ENCODE data around the gene OSM.
"Not testable (repeated sequence)": the region's sequence is repeated elsewhere in the genome, so short reads cannot be mapped to it uniquely, and the experiment has no call there.

Gene OSM

GRCh38 chr22:30241576-30242371 lies 24.9 kb downstream of the OSM start:
- no peak for DNase-seq

DNA sequence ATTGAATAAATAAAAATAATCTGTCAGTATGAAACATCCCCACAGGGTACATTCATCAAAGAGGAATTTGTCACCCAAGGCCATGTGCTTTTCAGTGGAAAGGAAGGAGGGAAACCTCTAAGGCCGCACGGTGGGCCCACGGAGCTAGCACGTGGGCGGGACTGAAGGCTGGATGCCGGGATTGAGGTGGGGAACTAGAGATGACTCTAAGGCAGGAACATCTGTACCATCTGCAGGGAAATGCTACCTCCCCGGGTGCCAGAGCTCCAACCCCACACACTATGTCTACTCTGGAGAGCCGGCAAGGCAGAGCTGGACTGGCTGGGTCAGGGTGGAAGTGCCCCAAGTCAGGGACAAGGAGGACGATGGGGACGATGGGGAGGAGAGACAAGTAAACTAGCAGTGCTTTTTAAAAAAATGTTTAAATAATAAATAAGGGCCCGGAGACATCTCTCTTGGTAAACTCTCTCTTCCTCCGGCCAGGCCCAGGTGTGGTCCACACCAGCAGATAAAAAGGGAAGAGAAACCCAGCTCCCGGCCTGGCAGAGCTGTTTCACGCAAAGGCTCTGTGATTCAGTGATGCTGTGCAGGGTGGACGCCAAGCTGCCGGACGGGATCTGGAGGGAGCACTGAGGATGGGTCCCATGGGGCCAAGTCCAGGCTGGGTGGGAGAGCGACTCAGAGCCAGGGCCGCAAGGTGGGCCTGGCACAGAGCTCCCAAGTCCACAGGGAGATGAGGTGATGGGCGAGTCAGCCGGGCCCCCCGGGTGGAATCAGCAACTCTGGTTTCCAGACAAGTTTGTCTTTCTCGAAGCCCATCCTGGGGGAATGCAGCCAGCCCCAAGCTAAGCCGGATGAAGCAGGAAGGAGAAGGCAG lies 25.9 kb downstream of the OSM start:
- DNase-seq, result no peak

GRCh38 chr22:30239488-30240405 lies 26.9 kb downstream of the OSM start:
- no peak for DNase-seq

- no peak for DNase-seq
Measured at GRCh38 chr22:30238661-30239487, 27.8 kb downstream of the OSM start.

DNA sequence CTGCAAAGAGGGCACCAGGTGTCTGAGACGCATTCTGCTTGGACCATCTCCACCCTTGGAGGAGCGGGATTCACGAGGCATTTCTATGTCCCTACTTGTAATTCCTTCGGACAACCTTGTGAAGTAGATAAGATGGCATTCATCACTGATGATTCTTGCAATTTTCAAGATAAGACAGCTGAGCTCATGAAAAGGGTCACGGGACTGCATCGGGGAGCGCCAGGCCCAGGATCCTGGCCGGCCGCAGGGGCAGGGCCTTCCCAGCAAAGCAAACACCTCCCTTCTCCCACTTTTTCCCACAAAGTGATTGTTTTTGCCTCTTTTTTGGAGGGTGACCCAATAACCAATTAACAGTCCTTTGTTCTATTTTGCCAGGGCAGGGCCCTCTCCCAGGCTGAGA lies 28.5 kb downstream of the OSM start:
- DNase-seq, result no peak

- no peak for DNase-seq
Measured at GRCh38 chr22:30236875-30237274, 29.8 kb downstream of the OSM start.

- DNase-seq, result no peak
Measured at GRCh38 chr22:30235687-30236170, 30.9 kb downstream of the OSM start.

DNA sequence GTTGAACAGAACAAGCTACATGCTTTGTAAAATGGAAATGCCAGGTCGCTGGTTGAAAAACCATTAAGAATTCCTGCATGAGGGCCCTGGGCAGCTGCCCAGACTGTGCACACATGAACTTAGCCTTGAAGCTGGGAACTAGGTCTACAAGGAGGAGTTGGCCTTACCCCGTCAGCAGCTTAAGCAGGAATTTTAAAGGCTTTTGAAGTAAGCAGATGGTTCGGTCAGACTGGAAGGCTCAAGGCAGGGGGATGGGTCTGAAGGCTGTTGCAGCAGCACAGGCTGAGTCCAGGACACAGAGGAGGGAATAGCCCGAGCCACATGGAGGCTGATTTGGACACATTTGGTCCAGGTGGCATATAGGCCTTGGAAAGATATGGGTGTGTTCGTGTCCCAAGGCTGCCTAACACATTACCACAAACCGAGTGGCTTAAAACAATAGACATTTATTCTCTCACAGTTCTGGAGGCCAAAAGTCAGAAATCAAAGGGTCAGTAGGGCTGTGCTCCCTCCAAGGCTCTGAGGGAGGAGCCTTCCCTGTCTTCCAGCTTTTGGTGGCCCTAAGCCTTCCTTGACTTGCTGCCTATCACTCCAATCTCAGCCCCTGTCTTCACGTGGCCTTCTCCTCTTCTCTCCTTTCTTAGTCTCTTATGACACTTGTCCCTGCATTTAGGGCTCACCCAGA lies 31.7 kb downstream of the OSM start:
- DNase-seq, result no peak

DNA sequence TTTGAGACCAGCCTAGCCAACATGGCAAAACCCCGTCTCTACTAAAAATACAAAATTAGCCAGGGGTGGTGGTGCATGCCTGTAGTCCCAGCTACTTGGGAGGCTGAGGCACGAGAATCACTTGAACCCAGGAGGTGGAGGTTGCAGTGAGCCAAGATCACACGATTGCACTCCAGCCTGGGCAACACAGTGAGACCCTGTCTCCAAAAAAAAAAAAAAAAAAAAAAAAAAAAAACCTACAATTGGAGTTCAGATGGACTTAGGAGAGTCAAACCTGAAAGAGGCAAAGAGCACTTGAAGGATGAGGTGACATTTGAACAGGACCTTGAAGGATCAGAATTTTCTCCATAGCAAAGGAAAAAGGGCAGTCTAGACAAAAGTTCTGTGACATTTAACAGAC lies 32.3 kb downstream of the OSM start:
- not testable (repeated sequence) for DNase-seq

DNA sequence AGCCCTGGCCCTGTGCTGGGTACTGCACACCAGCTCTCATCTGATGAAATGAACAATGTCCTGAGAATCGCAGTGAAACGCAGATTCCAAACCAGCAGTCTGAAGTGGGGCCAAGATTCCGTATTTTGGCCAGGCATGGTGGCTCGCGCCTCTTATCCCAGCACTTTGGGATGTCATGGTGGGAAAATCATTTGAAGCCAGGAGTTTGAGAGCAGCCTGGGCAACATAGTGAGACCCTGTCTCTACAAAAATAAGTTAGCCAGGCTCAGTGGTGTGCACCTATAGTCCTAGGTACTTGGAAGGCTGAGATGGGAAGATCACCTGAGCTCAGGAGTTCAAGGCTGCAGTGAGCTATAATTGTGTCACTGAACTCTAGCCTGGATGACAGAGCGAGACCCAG lies 33.1 kb downstream of the OSM start:
- no peak for DNase-seq

- no peak for DNase-seq
Measured at GRCh38 chr22:30232716-30233218, 33.9 kb downstream of the OSM start.

DNA sequence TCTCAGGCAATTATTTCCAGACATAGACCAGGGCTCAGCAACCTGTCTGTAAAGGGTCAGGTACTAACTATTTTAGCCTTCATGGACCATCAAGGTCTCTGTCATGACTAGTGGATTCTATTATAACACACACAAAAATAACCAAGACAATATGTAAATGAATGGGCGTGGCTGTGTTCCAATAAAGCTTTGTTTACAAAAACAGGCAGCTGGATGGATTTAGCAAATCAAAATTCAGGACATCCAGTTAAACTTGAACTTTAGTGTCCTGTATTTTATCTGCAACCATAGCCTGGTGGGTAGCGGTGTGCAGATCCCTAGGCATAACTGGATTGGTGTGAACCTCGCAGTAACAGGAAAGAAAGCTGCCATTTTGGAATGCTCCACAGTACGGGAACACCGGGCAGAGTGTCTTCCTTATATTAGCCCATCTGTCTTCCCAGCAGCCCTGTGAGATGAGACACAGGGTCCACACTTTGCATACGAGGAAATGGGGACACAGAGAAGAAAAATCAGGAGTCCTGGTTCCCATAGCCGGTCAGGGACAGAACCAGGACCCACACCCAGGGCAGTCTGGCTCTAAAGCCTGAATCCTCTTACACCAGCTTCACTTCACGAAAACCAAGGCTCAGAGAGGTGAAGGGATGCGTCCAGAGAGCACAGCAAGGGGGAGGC lies 35.7 kb downstream of the OSM start:
- no peak for DNase-seq

- DNase-seq, result no peak
Measured at GRCh38 chr22:30230330-30230729, 36.3 kb downstream of the OSM start.

GRCh38 chr22:30228509-30229359 lies 37.9 kb downstream of the OSM start:
- no peak for DNase-seq

DNA sequence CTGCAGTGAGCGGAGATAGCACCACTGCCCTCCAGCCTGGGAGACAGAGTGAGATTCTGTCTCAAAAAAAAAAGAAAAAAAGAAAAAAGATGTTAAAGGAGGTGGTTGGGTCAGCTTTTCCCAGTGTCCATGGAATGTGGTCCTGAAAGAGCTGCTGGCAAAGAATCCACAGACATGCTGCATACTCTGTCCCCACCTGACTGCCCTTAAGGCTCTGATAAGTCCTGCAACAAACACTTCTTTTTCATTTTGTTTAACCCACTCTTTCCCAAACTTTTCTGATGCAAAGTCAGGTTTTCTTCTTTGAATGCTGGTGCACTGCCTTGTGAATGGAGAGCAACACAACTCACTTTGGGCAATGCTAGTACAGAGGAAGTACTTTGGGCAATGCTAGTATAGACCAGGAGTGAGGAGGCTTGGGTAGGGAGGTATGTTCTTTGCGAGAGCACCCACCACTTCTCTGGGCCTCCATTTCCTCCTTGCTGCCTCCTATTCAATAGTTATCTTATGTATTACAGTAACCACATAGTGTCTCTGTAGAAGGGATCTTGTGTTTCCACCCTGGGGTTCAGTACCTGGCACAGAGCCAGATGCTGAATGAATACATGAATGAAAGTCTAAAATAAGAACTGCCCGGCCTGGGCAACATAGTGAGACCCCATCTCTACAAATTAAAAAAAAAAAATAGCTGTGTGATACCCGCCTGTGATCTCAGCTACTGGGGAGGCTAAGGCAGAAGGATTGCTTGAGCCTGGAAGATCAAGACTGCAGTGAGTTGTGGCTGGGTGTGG lies 39.0 kb downstream of the OSM start:
- DNase-seq, result no peak

DNA sequence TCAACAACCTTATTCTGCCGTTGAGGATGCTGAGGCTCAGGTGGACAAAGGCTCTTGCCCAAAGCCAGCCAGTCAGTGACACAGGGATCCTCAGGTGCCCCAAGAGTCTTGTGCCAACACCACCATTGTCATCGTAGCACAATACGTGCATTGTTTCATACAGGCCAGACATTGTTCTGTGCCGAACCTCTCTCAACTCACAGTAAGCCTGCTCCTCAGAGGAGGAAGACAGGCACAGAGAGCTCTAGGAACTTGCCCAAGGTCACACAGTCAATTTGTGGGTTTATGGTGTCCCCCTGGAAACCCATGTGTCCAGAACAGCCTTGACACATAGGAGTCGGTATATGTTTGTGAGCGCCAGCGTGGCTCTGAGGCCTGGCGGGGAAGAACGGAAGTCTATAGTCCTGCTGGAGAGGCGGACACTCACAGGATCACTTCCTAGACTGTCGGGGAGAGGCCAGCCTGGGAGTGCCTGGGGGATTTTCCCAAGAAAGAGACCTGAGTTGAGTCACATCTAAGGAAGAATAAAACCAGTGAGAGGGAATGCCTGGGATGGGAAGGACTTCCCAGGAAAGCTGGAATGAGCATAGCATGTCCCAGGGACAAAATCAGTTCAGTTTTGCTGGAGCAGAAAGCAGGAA lies 40.3 kb downstream of the OSM start:
- DNase-seq, result no peak

DNA sequence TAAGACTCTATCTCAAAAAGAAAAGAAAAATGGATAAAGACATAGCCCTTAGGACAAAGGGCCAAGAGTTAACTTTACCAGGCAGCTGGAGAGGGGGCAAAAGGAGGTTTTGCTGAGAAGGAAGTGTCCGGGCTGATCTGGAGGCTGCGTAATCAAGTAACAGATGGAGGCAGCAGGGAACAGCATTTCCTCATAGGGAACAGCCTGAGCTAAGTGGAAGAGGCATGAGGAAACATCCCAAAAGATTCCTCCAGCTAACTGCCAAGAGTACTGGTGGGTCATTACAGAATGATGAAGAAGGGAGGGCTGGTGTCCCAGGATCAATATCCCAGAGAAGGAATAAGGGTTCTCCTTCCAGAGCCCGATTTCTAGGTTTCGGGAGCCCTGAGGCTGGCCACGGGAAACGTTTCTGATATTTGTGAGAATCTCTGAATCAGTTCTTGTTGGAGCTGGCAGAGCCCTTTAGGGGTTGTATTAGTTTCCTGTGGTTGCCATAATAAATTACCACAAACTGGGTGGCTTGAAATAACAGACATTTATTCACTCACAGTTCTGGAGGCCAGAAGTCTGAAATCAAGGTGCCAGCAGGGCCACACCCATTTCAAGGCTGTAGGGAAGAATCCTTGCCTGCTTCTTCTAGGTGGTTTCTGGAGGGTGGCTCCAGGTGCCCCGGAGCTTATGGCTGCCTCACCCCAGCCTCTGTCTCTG lies 41.3 kb downstream of the OSM start:
- DNase-seq, result no peak
